HepG2 (cell line): ENCODE data around the gene NRDC. TPM values are rescaled to one million over a fixed set of nuclear protein-coding genes. Genes with fewer than 3 reads are reported as not detected.

Experiments used
- ATAC-seq: fragments of 200-7000 bp; cut with Tn5 transposase; 3 replicates; pipeline ENCODE4 v1.9.1; 2020; ENCODE audit warnings: mild to moderate bottlenecking, moderate library complexity
- BruUV-seq: library from RNA; stranded (reverse); fragments of 400-500 nt; replicated peaks from 2 replicates; lab custom pipeline; 2021; lab: Mats Ljungman, UMichigan
- CTCF ChIA-PET: fragments of 300-600 bp; formaldehyde crosslinking; extraction: SDS; loops from one replicate; lab custom pipeline; 2021; ENCODE audit warnings: low total read pairs, inconsistent platforms, low intra/inter-chr PET ratio; lab: Yijun Ruan, JAX
- POLR2A ChIA-PET: fragments of 350-600 bp; sonication (Branson Sonifier 250); formaldehyde crosslinking; loops from one replicate; lab custom pipeline; 2020; ENCODE audit warnings: antibody characterized with exemption, inconsistent platforms; lab: Yijun Ruan, JAX
- DNase-seq: peaks from one replicate; pipeline ENCODE4 v3.0.0-alpha.2; 2015; ENCODE audit warnings: low spot score
- FAIRE-seq: peaks from 3 replicates; lab custom pipeline; 2011; peaks lifted over from hg19 to GRCh38; lab: Jason Lieb, UNC
- H2AFZ ChIP-seq: one replicate; pipeline ENCODE4 v1.6.1; 2011; ENCODE audit warnings: low read length, inconsistent platforms
- H3K27ac ChIP-seq: fragments of 300-600 bp; 3 replicates; pipeline ENCODE4 v1.8.0; 2011; ENCODE audit warnings: mixed run types, mild to moderate bottlenecking, mixed read lengths, low read length, inconsistent platforms; ENCODE audit not compliant: insufficient read depth; ENCODE audit errors: extremely low read length
- H3K27me3 ChIP-seq, 2 experiments: fragments of 200-600 bp in 1 of 2; 2 replicates in 1 of 2; 3 replicates in 1 of 2; pipeline versions ENCODE4 v1.6.0 to v1.8.0; 2011; ENCODE audit warnings: low read length in 2 of 2, mild to moderate bottlenecking in 2 of 2, moderate library complexity in 2 of 2, inconsistent platforms in 1 of 2; ENCODE audit not compliant: insufficient read depth in 2 of 2, control insufficient read depth in 1 of 2
- H3K36me3 ChIP-seq, 2 experiments: fragments of 200-600 bp in 1 of 2; replicated peaks in 1 of 2; 2 replicates in 1 of 2; 3 replicates in 1 of 2; pipeline versions ENCODE4 v1.5.1 to v1.8.0; 2011; ENCODE audit warnings: low read length in 2 of 2, inconsistent platforms in 1 of 2; ENCODE audit not compliant: insufficient read depth in 2 of 2, control insufficient read depth in 1 of 2
- H3K4me1 ChIP-seq: 2 replicates; pipeline ENCODE4 v1.5.1; 2012; ENCODE audit warnings: low read length, inconsistent platforms; ENCODE audit not compliant: insufficient read depth
- H3K4me2 ChIP-seq: 2 replicates; pipeline ENCODE4 v1.6.0; 2011; ENCODE audit warnings: low read depth, low read length, inconsistent platforms
- H3K4me3 ChIP-seq, 3 experiments: fragments of 200-600 bp in 1 of 3; sonication (generic), shearing (Covaris generic) in 1 of 3; replicated peaks in 1 of 3; 2 replicates each; pipeline ENCODE4 v1.5.1; 2011 to 2016; ENCODE audit warnings: low read length in 3 of 3, inconsistent platforms in 2 of 3, low read depth in 2 of 3, mild to moderate bottlenecking in 2 of 3, control low read depth in 1 of 3, mixed read lengths in 1 of 3; ENCODE audit not compliant: insufficient read depth in 1 of 3
- H3K79me2 ChIP-seq: one replicate; pipeline ENCODE4 v1.6.1; 2011; ENCODE audit warnings: low read length, inconsistent platforms; ENCODE audit not compliant: insufficient read depth
- H3K9ac ChIP-seq: 2 replicates; pipeline ENCODE4 v1.6.0; 2011; ENCODE audit warnings: mild to moderate bottlenecking, low read depth, low read length, inconsistent platforms; ENCODE audit not compliant: insufficient read depth
- H3K9me3 ChIP-seq: 2 replicates; pipeline ENCODE4 v1.5.1; 2012; ENCODE audit warnings: mild to moderate bottlenecking, low read length
- H4K20me1 ChIP-seq: 2 replicates; pipeline ENCODE4 v1.6.0; 2011; ENCODE audit warnings: inconsistent platforms, mild to moderate bottlenecking, low read length, moderate library complexity; ENCODE audit not compliant: insufficient read depth
- CBFB ChIP-seq: sonication (generic); formaldehyde crosslinking; IDR thresholded peaks from 2 replicates; pipeline ENCODE4 v1.4.0; 2020; ENCODE audit warnings: missing genetic modification reagents
- DPF2 ChIP-seq: sonication (generic); formaldehyde crosslinking; IDR thresholded peaks from 2 replicates; pipeline ENCODE4 v1.4.0; 2020; ENCODE audit warnings: mild to moderate bottlenecking, low read depth, missing genetic modification reagents, borderline replicate concordance
- JUN ChIP-seq: sonication (generic); formaldehyde crosslinking; IDR thresholded peaks from 2 replicates; pipeline ENCODE4 v1.4.0; 2020; ENCODE audit warnings: mild to moderate bottlenecking, missing genetic modification reagents
- KAT8 ChIP-seq: IDR thresholded peaks from 2 replicates; pipeline ENCODE4 v1.6.1; 2016; ENCODE audit warnings: missing genetic modification reagents, missing compliant biosample characterization
- MXD1 ChIP-seq: sonication (generic); formaldehyde crosslinking; IDR thresholded peaks from 2 replicates; pipeline ENCODE4 v1.4.0; 2020; ENCODE audit warnings: mild to moderate bottlenecking, missing genetic modification reagents
- MYPOP ChIP-seq: sonication (generic); formaldehyde crosslinking; IDR thresholded peaks from 2 replicates; pipeline ENCODE4 v1.8.1; 2023; ENCODE audit warnings: mild to moderate bottlenecking, moderate library complexity, missing genetic modification reagents
- RBFOX2 ChIP-seq: fragments of 200-400 bp; formaldehyde crosslinking; IDR thresholded peaks from 2 replicates; pipeline ENCODE4 v1.6.1; 2017; ENCODE audit warnings: low read depth, mild to moderate bottlenecking, low read length
- SCMH1 ChIP-seq: sonication (generic); formaldehyde crosslinking; IDR thresholded peaks from 2 replicates; pipeline ENCODE4 v1.9.0; 2021; ENCODE audit warnings: missing genetic modification reagents, mild to moderate bottlenecking, borderline replicate concordance
- SYNCRIP ChIP-seq: fragments of 200-400 bp; formaldehyde crosslinking; IDR thresholded peaks from 2 replicates; pipeline ENCODE4 v1.6.1; 2018; ENCODE audit warnings: mild to moderate bottlenecking, low read depth, low read length; ENCODE audit not compliant: insufficient read depth
- THAP7 ChIP-seq: sonication (generic); formaldehyde crosslinking; IDR thresholded peaks from 2 replicates; pipeline ENCODE4 v1.8.1; 2023; ENCODE audit warnings: mild to moderate bottlenecking, missing genetic modification reagents
- USF2 ChIP-seq, 2 experiments: sonication (generic) in 1 of 2; formaldehyde crosslinking in 1 of 2; IDR thresholded peaks; 2 replicates each; pipeline versions ENCODE4 v1.5.1 to v1.6.1; 2011 to 2020; ENCODE audit warnings: borderline replicate concordance in 1 of 2, low read depth in 1 of 2, low read length in 1 of 2, mild to moderate bottlenecking in 1 of 2, missing genetic modification reagents in 1 of 2, moderate library complexity in 1 of 2
- ZNF10 ChIP-seq: sonication (generic); formaldehyde crosslinking; IDR thresholded peaks from 2 replicates; pipeline ENCODE4 v1.4.0; 2020; ENCODE audit warnings: mild to moderate bottlenecking, low read depth, missing genetic modification reagents, borderline replicate concordance
- ZNF362 ChIP-seq: sonication (generic); formaldehyde crosslinking; IDR thresholded peaks from 2 replicates; pipeline ENCODE4 v1.4.0; 2020; ENCODE audit warnings: missing genetic modification reagents, mild to moderate bottlenecking, borderline replicate concordance
- ZNF614 ChIP-seq: IDR thresholded peaks from 2 replicates; pipeline ENCODE4 v1.6.1; 2018; ENCODE audit warnings: missing biosample characterization, missing genetic modification reagents, inconsistent platforms, borderline replicate concordance
- WGBS: methylation state at CpG from one replicate; pipeline ENCODE4 v1.1.6; 2017; ENCODE audit warnings: low lambda C conversion rate; 5-methylcytosine and 5-hydroxymethylcytosine counted together
- in situ Hi-C: cut with HindIII; loops from 2 replicates; pipeline ENCODE4 v1.10.0; 2017; ENCODE audit warnings: low pct_unique_long_range_greater_than_20kb; ENCODE audit not compliant: extremely low pct_ligation_motif_present
- intact Hi-C: fragments of 100-400 bp; cut with micrococcal nuclease; formaldehyde crosslinking; loops from one replicate; pipeline ENCODE4 v1.10.0; 2022; ENCODE audit not compliant: unreplicated experiment
- polyA plus RNA-seq, 8 experiments: library from polyadenylated mRNA; depleted of rRNA in 3 of 8; stranded (reverse) in 7 of 8; unstranded in 1 of 8; fragments of >200 nt; fragmentation: Illumina TruSeq in 4 of 8; extraction: Trizol in 4 of 8; gene quantifications; 2 replicates each; pipeline versions ENCODE4 v1.2.1 to v1.2.3, GENCODE V29; 2011 to 2016; ENCODE audit warnings: low read depth in 4 of 8, missing spikeins in 1 of 8, mixed read lengths in 1 of 8; ENCODE audit not compliant: insufficient read depth in 1 of 8
- total RNA-seq, 5 experiments: library from RNA; depleted of rRNA; stranded (reverse); fragments of >200 nt; fragmentation: Illumina TruSeq; extraction: Trizol; gene quantifications; 2 replicates each; pipeline ENCODE4 v1.2.3, GENCODE V29; 2016; ENCODE audit warnings: low read depth in 1 of 5

The NRDC gene
- total and polyA plus RNA-seq, 2 of the 13 experiments (the other 11 are each of a cell fraction or from before 2014, with no cell fraction given), result 57.6 to 64.9 TPM

- ChIA-PET POLR2A (no interaction called here), CTCF (no interaction called here)
- Histone ChIP-seq H3K27ac (no peak overlapping the region), H2AFZ (no peak overlapping the region), H3K36me3 (no peaks in the 10 kb centered on the region), H3K27me3 (peaks cover 0 to 9% of the 10 kb centered on the region in 2 experiments; a peak in 2 of 5 replicates), H3K9me3 (no peaks in the 10 kb centered on the region), H4K20me1 (no peaks in the 10 kb centered on the region), H3K79me2 (no peaks in the 10 kb centered on the region), H3K4me1 (0 out of 2 replicates have a peak, but pooled peaks cover 7% of the 10 kb centered on the region), H3K4me3 (no peak overlapping the region), H3K9ac (no peak overlapping the region), H3K4me2 (no peak overlapping the region)
- intact Hi-C loops (no loop called here), in situ Hi-C loops (no loop called here)
- FAIRE-seq, result no peak
- TF ChIP-seq ZNF362 (CRISPR knock-in tag), result no peak
- TF ChIP-seq KAT8 (CRISPR knock-in tag), result no peak
- no peak for TF ChIP-seq RBFOX2
- TF ChIP-seq MYPOP (CRISPR knock-in tag), result no peak
- TF ChIP-seq ZNF614, result no peak
- no peak for TF ChIP-seq DPF2 (CRISPR knock-in tag)
- no peak for TF ChIP-seq CBFB
- no peak for TF ChIP-seq SYNCRIP
- TF ChIP-seq ZNF10 (CRISPR knock-in tag), result no peak
- no peak for TF ChIP-seq SCMH1 (CRISPR knock-in tag)
- TF ChIP-seq USF2 (IDR thresholded peaks at IDR 0.05; ENCODE audit: low read depth, low read length), result no peak
- no peak for TF ChIP-seq USF2 (CRISPR knock-in tag; IDR thresholded peaks at IDR 0.05; ENCODE audit: borderline replicate concordance)
- no peak for TF ChIP-seq THAP7 (CRISPR knock-in tag)
- TF ChIP-seq JUN (CRISPR knock-in tag), result no peak
- TF ChIP-seq MXD1 (CRISPR knock-in tag), result no peak
- no TSS peak for BruUV-seq
- ATAC-seq, result no peak
- WGBS, result 8% methylated on average over 5 of the region's 5 CpGs
- DNase-seq, result no peak
Measured at GRCh38 chr1:51902456-51902855, 23.9 kb upstream of the NRDC start.
